Stimulated activated CD4-positive, alpha-beta T cell treated with anti-CD3 and anti-CD28 coated beads, Interleukin-4, amount 100 ng/mL, for 1 hour (primary cell): ENCODE data around the gene APLP2.

Source experiments
- DNase-seq: peaks from one replicate; pipeline ENCODE4 v3.0.0-alpha.2; 2020

APLP2 gene

GRCh38 chr11:130121445-130121978 lies 51.8 kb downstream of the APLP2 start:
- DNase-seq, result no peak

- peak; percentile 24 for DNase-seq
These were observed 52.5 kb downstream of the APLP2 start for GRCh38 chr11:130122141-130122575.

- no peak for DNase-seq
These were observed 53.8 kb downstream of the APLP2 start for GRCh38 chr11:130123414-130124040.

- DNase-seq, result no peak
These were observed 54.4 kb downstream of the APLP2 start for GRCh38 chr11:130124096-130124495.

GRCh38 chr11:130125638-130126037 lies 55.9 kb downstream of the APLP2 start:
- DNase-seq, result no peak

- DNase-seq, result no peak
These were observed 56.8 kb downstream of the APLP2 start for GRCh38 chr11:130126516-130126915.

- no peak for DNase-seq
These were observed 57.8 kb downstream of the APLP2 start for GRCh38 chr11:130127509-130127908.

- DNase-seq, result no peak
These were observed 58.9 kb downstream of the APLP2 start for GRCh38 chr11:130128626-130129025.

GRCh38 chr11:130129922-130130321 lies 60.2 kb downstream of the APLP2 start:
- no peak for DNase-seq

- DNase-seq, result peak; percentile 16
These were observed 62.5 kb downstream of the APLP2 start for GRCh38 chr11:130131961-130132850.

GRCh38 chr11:130133716-130134115 lies 64.0 kb downstream of the APLP2 start:
- DNase-seq, result no peak

- DNase-seq, result no peak
These were observed 66.4 kb downstream of the APLP2 start for GRCh38 chr11:130136107-130136506.

GRCh38 chr11:130137999-130138398 lies 68.3 kb downstream of the APLP2 start:
- no peak for DNase-seq

GRCh38 chr11:130139401-130139800 lies 69.7 kb downstream of the APLP2 start:
- no peak for DNase-seq

GRCh38 chr11:130141561-130142341 lies 72.1 kb downstream of the APLP2 start:
- DNase-seq, result no peak

- no peak for DNase-seq
These were observed 74.4 kb downstream of the APLP2 start for GRCh38 chr11:130144141-130144540.

- DNase-seq, result no peak
These were observed 75.2 kb downstream of the APLP2 start for GRCh38 chr11:130144861-130145281.

- DNase-seq, result no peak
These were observed 75.7 kb downstream of the APLP2 start for GRCh38 chr11:130145311-130145812.

- no peak for DNase-seq
These were observed 76.5 kb downstream of the APLP2 start for GRCh38 chr11:130145975-130146776.

- no peak for DNase-seq
These were observed 77.1 kb downstream of the APLP2 start for GRCh38 chr11:130146796-130147195.

GRCh38 chr11:130148796-130149326 lies 79.2 kb downstream of the APLP2 start:
- no peak for DNase-seq

- DNase-seq, result no peak
These were observed 81.1 kb downstream of the APLP2 start for GRCh38 chr11:130150790-130151189.
